ENCODE measurements around the gene MRAS. TPM values are rescaled to one million over a fixed set of nuclear protein-coding genes. Genes with fewer than 3 reads are reported as not detected.

The MRAS gene
- total and polyA plus RNA-seq, 2 of the 13 experiments (the other 11 are each of a cell fraction or from before 2014, with no cell fraction given): 8.8 to 36.2 TPM

DNA sequence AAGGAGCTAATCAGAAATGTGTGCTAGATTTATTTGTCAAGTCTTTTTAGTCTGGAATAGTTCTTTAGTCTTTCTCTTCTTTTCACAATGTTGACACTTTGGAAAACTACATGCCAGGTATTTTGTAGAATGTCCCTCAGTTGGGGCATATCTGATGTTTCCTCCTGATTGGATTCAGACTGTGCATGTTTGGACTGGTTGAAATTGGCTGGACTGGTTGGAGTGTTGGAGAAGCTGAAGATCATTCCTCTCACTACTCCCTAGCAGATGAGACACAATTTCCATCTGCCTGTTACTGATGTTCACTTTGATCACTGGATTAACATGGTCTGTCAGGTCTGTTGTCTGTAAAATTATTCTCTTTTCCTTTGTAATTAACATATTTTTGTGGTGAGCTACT is 22.4 kb upstream of the MRAS start (continued):
- TF ChIP-seq YY1 (IDR thresholded peaks at IDR 0.05; ENCODE audit: insufficient read depth, insufficient replicate concordance, low read depth, low read length) (no peak), RFX1 (IDR thresholded peaks at IDR 0.05) (no peak), GFI1 (CRISPR knock-in tag; IDR thresholded peaks at IDR 0.05; ENCODE audit: borderline replicate concordance) (no peak)
- TF ChIP-seq, protein P1, sequence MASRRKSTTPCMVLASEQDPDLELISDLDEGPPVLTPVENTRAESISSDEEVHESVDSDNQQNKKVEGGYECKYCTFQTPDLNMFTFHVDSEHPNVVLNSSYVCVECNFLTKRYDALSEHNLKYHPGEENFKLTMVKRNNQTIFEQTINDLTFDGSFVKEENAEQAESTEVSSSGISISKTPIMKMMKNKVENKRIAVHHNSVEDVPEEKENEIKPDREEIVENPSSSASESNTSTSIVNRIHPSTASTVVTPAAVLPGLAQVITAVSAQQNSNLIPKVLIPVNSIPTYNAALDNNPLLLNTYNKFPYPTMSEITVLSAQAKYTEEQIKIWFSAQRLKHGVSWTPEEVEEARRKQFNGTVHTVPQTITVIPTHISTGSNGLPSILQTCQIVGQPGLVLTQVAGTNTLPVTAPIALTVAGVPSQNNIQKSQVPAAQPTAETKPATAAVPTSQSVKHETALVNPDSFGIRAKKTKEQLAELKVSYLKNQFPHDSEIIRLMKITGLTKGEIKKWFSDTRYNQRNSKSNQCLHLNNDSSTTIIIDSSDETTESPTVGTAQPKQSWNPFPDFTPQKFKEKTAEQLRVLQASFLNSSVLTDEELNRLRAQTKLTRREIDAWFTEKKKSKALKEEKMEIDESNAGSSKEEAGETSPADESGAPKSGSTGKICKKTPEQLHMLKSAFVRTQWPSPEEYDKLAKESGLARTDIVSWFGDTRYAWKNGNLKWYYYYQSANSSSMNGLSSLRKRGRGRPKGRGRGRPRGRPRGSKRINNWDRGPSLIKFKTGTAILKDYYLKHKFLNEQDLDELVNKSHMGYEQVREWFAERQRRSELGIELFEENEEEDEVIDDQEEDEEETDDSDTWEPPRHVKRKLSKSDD (CRISPR knock-in tag; IDR thresholded peaks at IDR 0.05; ENCODE audit: low read depth): no peak

DNA sequence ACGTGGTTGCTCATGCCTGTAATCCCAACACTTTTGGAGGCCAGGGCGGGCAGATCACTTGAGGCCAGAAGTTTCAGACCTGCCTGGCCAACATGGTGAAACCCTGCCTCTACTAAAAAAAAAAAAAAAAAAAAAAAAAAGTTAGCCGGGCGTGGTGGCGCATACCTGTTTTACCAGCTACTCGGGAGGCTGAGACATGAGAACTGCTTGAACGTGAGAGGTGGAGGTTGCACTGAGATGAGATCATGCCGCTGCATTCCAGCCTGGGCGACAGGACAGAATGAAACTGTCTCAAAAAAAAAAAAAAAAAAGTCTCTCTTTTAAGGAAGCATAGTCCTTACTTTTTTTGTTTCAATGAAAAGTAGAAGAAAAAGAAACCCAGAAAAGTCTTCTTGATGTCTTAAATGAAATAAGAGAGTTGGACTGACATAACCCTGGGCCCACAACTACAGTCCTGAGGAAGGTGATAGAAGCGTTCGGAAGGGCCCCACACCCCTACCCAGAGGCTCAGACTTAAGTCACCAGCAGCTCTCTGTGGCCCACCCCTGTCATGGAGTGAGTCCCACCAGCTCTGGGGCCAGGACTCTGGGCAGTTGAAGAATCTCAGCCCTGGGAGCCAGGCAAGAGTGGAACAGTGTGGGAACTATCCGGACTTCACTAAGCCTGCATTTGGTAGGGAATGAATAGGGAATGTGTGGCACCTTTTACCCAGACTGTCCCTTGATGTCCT is 21.3 kb upstream of the MRAS start:
- DNase-seq (ENCODE audit: low spot score): no peak
- Histone ChIP-seq H3K36me3 (replicated peaks in 1 of 2; ENCODE audit: control insufficient read depth in 1 of 2, insufficient read depth in 2 of 2, low read length in 2 of 2) (no peaks in the 10 kb centered on the region), H4K20me1 (ENCODE audit: insufficient read depth, low read length) (no peaks in the 10 kb centered on the region), H2AFZ (ENCODE audit: low read length) (no peak overlapping the region), H3K9ac (ENCODE audit: insufficient read depth, low read depth, low read length) (no peak overlapping the region), H3K27me3 (ENCODE audit: control insufficient read depth in 1 of 2, insufficient read depth in 2 of 2, low read length in 2 of 2) (0 out of 5 replicates have a peak, but pooled peaks cover 1 to 4% of the 10 kb centered on the region in 2 experiments), H3K9me3 (ENCODE audit: low read length) (no peaks in the 10 kb centered on the region), H3K4me3 (replicated peaks in 1 of 3; ENCODE audit: insufficient read depth in 1 of 3, low read depth in 2 of 3, low read length in 3 of 3) (no peak overlapping the region), H3K27ac (ENCODE audit: extremely low read length, insufficient read depth, low read length) (no peak overlapping the region), H3K79me2 (ENCODE audit: insufficient read depth, low read length) (no peaks in the 10 kb centered on the region), H3K4me2 (ENCODE audit: low read depth, low read length) (no peak overlapping the region), H3K4me1 (ENCODE audit: insufficient read depth, low read length) (peaks cover 14% of the 10 kb centered on the region)
- ChIA-PET CTCF (ENCODE audit: low intra/inter-chr PET ratio, low total read pairs) (no interaction called here), POLR2A (no interaction called here)
- no peak for ATAC-seq
- no peak for FAIRE-seq
- intact Hi-C loops (cut with micrococcal nuclease; ENCODE audit: unreplicated experiment): loop anchor here (5.0 kb wide), 1 partner anchor 60 kb away; no protein-coding TSS in a partner anchor
- WGBS (ENCODE audit: low lambda C conversion rate): 62% methylated on average over 12 of the region's 12 CpGs
- in situ Hi-C loops (cut with HindIII; ENCODE audit: extremely low pct_ligation_motif_present, low pct_unique_long_range_greater_than_20kb): loop anchor here (10.0 kb wide), 1 partner anchor 142 kb away; the partner anchor contains the start of gene ARMC8
- BruUV-seq (replicated peaks): no TSS peak
- TF ChIP-seq, protein P2, sequence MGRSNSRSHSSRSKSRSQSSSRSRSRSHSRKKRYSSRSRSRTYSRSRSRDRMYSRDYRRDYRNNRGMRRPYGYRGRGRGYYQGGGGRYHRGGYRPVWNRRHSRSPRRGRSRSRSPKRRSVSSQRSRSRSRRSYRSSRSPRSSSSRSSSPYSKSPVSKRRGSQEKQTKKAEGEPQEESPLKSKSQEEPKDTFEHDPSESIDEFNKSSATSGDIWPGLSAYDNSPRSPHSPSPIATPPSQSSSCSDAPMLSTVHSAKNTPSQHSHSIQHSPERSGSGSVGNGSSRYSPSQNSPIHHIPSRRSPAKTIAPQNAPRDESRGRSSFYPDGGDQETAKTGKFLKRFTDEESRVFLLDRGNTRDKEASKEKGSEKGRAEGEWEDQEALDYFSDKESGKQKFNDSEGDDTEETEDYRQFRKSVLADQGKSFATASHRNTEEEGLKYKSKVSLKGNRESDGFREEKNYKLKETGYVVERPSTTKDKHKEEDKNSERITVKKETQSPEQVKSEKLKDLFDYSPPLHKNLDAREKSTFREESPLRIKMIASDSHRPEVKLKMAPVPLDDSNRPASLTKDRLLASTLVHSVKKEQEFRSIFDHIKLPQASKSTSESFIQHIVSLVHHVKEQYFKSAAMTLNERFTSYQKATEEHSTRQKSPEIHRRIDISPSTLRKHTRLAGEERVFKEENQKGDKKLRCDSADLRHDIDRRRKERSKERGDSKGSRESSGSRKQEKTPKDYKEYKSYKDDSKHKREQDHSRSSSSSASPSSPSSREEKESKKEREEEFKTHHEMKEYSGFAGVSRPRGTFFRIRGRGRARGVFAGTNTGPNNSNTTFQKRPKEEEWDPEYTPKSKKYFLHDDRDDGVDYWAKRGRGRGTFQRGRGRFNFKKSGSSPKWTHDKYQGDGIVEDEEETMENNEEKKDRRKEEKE (IDR thresholded peaks at IDR 0.05): no peak
- no peak for TF ChIP-seq TCF7 (IDR thresholded peaks at IDR 0.05; ENCODE audit: low read depth)
- TF ChIP-seq SIN3B (IDR thresholded peaks at IDR 0.05; ENCODE audit: low read length): no peak
- no peak for TF ChIP-seq RBFOX2 (IDR thresholded peaks at IDR 0.05; ENCODE audit: low read depth, low read length)
- TF ChIP-seq, protein P3, sequence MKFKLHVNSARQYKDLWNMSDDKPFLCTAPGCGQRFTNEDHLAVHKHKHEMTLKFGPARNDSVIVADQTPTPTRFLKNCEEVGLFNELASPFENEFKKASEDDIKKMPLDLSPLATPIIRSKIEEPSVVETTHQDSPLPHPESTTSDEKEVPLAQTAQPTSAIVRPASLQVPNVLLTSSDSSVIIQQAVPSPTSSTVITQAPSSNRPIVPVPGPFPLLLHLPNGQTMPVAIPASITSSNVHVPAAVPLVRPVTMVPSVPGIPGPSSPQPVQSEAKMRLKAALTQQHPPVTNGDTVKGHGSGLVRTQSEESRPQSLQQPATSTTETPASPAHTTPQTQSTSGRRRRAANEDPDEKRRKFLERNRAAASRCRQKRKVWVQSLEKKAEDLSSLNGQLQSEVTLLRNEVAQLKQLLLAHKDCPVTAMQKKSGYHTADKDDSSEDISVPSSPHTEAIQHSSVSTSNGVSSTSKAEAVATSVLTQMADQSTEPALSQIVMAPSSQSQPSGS (CRISPR knock-in tag; IDR thresholded peaks at IDR 0.05): no peak
- TF ChIP-seq ELF4 (CRISPR knock-in tag; IDR thresholded peaks at IDR 0.05; ENCODE audit: borderline replicate concordance): no peak
- TF ChIP-seq, protein P4, sequence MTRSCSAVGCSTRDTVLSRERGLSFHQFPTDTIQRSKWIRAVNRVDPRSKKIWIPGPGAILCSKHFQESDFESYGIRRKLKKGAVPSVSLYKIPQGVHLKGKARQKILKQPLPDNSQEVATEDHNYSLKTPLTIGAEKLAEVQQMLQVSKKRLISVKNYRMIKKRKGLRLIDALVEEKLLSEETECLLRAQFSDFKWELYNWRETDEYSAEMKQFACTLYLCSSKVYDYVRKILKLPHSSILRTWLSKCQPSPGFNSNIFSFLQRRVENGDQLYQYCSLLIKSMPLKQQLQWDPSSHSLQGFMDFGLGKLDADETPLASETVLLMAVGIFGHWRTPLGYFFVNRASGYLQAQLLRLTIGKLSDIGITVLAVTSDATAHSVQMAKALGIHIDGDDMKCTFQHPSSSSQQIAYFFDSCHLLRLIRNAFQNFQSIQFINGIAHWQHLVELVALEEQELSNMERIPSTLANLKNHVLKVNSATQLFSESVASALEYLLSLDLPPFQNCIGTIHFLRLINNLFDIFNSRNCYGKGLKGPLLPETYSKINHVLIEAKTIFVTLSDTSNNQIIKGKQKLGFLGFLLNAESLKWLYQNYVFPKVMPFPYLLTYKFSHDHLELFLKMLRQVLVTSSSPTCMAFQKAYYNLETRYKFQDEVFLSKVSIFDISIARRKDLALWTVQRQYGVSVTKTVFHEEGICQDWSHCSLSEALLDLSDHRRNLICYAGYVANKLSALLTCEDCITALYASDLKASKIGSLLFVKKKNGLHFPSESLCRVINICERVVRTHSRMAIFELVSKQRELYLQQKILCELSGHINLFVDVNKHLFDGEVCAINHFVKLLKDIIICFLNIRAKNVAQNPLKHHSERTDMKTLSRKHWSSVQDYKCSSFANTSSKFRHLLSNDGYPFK (CRISPR knock-in tag; IDR thresholded peaks at IDR 0.05; ENCODE audit: borderline replicate concordance): no peak
